Spleen (tissue), 11 donors: ENCODE data around the gene SPEN. TPM values are rescaled to one million over a fixed set of nuclear protein-coding genes. Genes with fewer than 3 reads are reported as not detected.

Experiments
- DNase-seq: peaks from one replicate; pipeline ENCODE4 v3.0.0-alpha.2; 2020
- H3K27ac ChIP-seq, 8 donors: fragments of 200-600 bp; sonication (generic) in 7 of 8; 1 replicate in 4 of 8; 2 replicates in 4 of 8; pipeline versions ENCODE4 v1.5.0 to v1.8.0; 2016 to 2021; ENCODE audit warnings: inconsistent platforms in 4 of 8, mild to moderate bottlenecking in 4 of 8, moderate library complexity in 1 of 8
- H3K27me3 ChIP-seq, 7 donors: fragments of 200-600 bp; sonication (generic) in 6 of 7; replicated peaks in 1 of 7; 1 replicate in 4 of 7; 2 replicates in 3 of 7; pipeline versions ENCODE4 v1.5.0 to v1.8.0; 2016 to 2021; ENCODE audit warnings: inconsistent platforms in 3 of 7, mild to moderate bottlenecking in 1 of 7
- H3K36me3 ChIP-seq, 6 donors: fragments of 200-600 bp; sonication (generic) in 5 of 6; 1 replicate in 4 of 6; 2 replicates in 2 of 6; pipeline versions ENCODE4 v1.5.0 to v1.8.0; 2016 to 2021; ENCODE audit warnings: inconsistent platforms in 2 of 6
- H3K4me1 ChIP-seq, 6 donors: fragments of 200-600 bp; sonication (generic) in 5 of 6; 1 replicate in 3 of 6; 2 replicates in 3 of 6; pipeline versions ENCODE4 v1.5.0 to v1.8.0; 2016 to 2021; ENCODE audit warnings: inconsistent platforms in 3 of 6
- H3K4me3 ChIP-seq, 8 donors: fragments of 200-600 bp; sonication (generic) in 7 of 8; 1 replicate in 4 of 8; 2 replicates in 4 of 8; pipeline versions ENCODE4 v1.5.0 to v1.8.0; 2016 to 2021; ENCODE audit warnings: inconsistent platforms in 4 of 8, mild to moderate bottlenecking in 4 of 8, moderate library complexity in 2 of 8
- H3K9me3 ChIP-seq, 8 donors: fragments of 200-600 bp; sonication (generic) in 7 of 8; 1 replicate in 4 of 8; 2 replicates in 4 of 8; pipeline versions ENCODE4 v1.5.0 to v1.8.0; 2016 to 2021; ENCODE audit warnings: inconsistent platforms in 4 of 8
- POLR2A ChIP-seq, 3 donors: fragments of 450-650 bp; IDR thresholded peaks; one replicate each; pipeline ENCODE4 v1.5.1; 2017; ENCODE audit warnings: antibody characterized with exemption in 3 of 3, mild to moderate bottlenecking in 1 of 3
- POLR2AphosphoS5 ChIP-seq, 3 donors: sonication (generic); formaldehyde crosslinking; IDR thresholded peaks; one replicate each; pipeline ENCODE4 v1.5.1; 2017; ENCODE audit warnings: antibody characterized with exemption in 3 of 3
- WGBS, 5 donors: extraction: QIAGEN DNeasy Blood & Tissue Kit in 3 of 5; methylation state at CpG; one replicate each; pipeline versions ENCODE4 v1.1.5 to v1.1.7; 2013 to 2018; 5-methylcytosine and 5-hydroxymethylcytosine counted together
- intact Hi-C: fragments of 100-400 bp; cut with DNase I; formaldehyde crosslinking; loops from one replicate; pipeline ENCODE4 v1.15.0; 2023; ENCODE audit warnings: low total_unique reads
- polyA plus RNA-seq, 3 donors: library from polyadenylated mRNA; stranded (reverse); fragments of 200-250 nt; gene quantifications; one replicate each; pipeline ENCODE4 v1.2.1, GENCODE V29; 2013
- total RNA-seq, 7 donors: library from RNA; depleted of rRNA in 3 of 7; stranded (reverse); fragments of >200 nt in 3 of 7; fragmentation: NEBNext Ultra II Directional in 4 of 7; extraction: Animal tissue kit (Norgen Biotek cat#: 25700) in 4 of 7; gene quantifications; one replicate each; pipeline versions ENCODE4 v1.1.0 to v1.2.1, GENCODE V29; 2016 to 2021
- TF ChIP-seq, protein P1 (sequence below), 11 experiments: fragments of 200-600 bp in 7 of 11; fragments of 450-650 bp in 4 of 11; sonication (generic) in 4 of 11; IDR thresholded peaks in 8 of 11; conservative IDR thresholded peaks in 3 of 11; 1 replicate in 7 of 11; 2 replicates in 4 of 11; pipeline versions ENCODE4 v1.4.0 to v1.8.0; 2016 to 2021; ENCODE audit warnings: antibody characterized with exemption in 11 of 11, inconsistent platforms in 4 of 11, mild to moderate bottlenecking in 1 of 11
- donor health status: healthy with polysubstance abuse.
- donor health status: DM: no; HTN: no; CAD: no; lungs with moderate emphysema.
- donor health status: DM: no; HTN: no; CAD: no.
- donor health status: Bipolar disorder and iron deficiency.
- donor health status: healthy.
- donor health status: DM: no; HTN: no; CAD: no.
- donor health status: DM: yes; HTN: yes; CAD: no.

SPEN gene
- total and polyA plus RNA-seq, 10 donors: 8.0 to 75.9 (median 58.4) TPM

- intact Hi-C loops: no loop called here
- peaks cover 0 to 24% (median 14%) of the 10 kb centered on the region in 6 donors for H3K36me3 ChIP-seq
- H3K27ac ChIP-seq: no peak overlapping the region
- 92 to 100% (median 98%) methylated on average over 2 of the region's 2 CpGs for WGBS, 5 donors
- H3K27me3 ChIP-seq: no peaks in the 10 kb centered on the region
- TF ChIP-seq, protein P1, sequence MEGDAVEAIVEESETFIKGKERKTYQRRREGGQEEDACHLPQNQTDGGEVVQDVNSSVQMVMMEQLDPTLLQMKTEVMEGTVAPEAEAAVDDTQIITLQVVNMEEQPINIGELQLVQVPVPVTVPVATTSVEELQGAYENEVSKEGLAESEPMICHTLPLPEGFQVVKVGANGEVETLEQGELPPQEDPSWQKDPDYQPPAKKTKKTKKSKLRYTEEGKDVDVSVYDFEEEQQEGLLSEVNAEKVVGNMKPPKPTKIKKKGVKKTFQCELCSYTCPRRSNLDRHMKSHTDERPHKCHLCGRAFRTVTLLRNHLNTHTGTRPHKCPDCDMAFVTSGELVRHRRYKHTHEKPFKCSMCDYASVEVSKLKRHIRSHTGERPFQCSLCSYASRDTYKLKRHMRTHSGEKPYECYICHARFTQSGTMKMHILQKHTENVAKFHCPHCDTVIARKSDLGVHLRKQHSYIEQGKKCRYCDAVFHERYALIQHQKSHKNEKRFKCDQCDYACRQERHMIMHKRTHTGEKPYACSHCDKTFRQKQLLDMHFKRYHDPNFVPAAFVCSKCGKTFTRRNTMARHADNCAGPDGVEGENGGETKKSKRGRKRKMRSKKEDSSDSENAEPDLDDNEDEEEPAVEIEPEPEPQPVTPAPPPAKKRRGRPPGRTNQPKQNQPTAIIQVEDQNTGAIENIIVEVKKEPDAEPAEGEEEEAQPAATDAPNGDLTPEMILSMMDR (IDR thresholded peaks at IDR 0.05 in 8 of 11, conservative IDR thresholded peaks at IDR 0.05 in 3 of 11): no peak
- no peak for TF ChIP-seq POLR2AphosphoS5 (IDR thresholded peaks at IDR 0.05)
- TF ChIP-seq POLR2A (IDR thresholded peaks at IDR 0.05): no peak
- no peaks in the 10 kb centered on the region for H3K9me3 ChIP-seq
- H3K4me3 ChIP-seq: no peak overlapping the region
- no peak for DNase-seq
- peaks cover 3 to 92% (median 43%) of the 10 kb centered on the region in 6 donors for H3K4me1 ChIP-seq
Measured at GRCh38 chr1:15869413-15869812, 21.9 kb downstream of the SPEN start.

GRCh38 chr1:15870421-15870820 is 22.9 kb downstream of the SPEN start:
- TF ChIP-seq POLR2AphosphoS5 (IDR thresholded peaks at IDR 0.05): no peak
- TF ChIP-seq, protein P1 (IDR thresholded peaks at IDR 0.05 in 8 of 11, conservative IDR thresholded peaks at IDR 0.05 in 3 of 11): no peak
- TF ChIP-seq POLR2A (IDR thresholded peaks at IDR 0.05): no peak
- H3K36me3 ChIP-seq: peaks cover 0 to 30% (median 14%) of the 10 kb centered on the region in 6 donors
- WGBS, 5 donors: 58 to 89% (median 72%) methylated on average over 1 of the region's 1 CpG

DNA sequence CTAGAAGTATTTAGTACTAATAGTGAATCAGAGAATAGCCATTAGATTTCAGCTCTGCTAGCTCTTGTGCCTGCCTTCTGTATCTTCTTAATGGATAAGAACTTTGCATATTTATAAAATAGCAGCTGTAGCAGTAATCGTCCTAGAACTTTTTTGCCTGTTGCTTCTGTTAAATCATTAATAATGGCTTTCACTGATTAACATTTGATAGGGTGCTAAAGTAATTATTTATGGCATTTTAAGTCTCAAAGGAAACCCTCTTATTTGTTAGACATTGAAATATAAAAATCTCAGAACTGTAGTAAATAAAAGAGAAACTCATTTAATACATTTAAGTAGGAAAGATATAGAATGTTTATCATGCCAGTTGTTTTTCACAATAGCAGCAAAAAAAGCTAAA is 27.0 kb downstream of the SPEN start:
- Histone ChIP-seq H3K4me1 (peaks cover 14 to 93% (median 33%) of the 10 kb centered on the region in 6 donors), H3K36me3 (peaks cover 3 to 56% (median 25%) of the 10 kb centered on the region in 6 donors), H3K27ac (no peak overlapping the region), H3K4me3 (no peak overlapping the region), H3K27me3 (no peaks in the 10 kb centered on the region), H3K9me3 (no peaks in the 10 kb centered on the region)
- 61 to 83% (median 71%) methylated on average over 1 of the region's 1 CpG for WGBS, 5 donors
- intact Hi-C loops: no loop called here
- TF ChIP-seq POLR2A (IDR thresholded peaks at IDR 0.05) (no peak), POLR2AphosphoS5 (IDR thresholded peaks at IDR 0.05) (no peak)
- TF ChIP-seq, protein P1 (IDR thresholded peaks at IDR 0.05 in 8 of 11, conservative IDR thresholded peaks at IDR 0.05 in 3 of 11): no peak
- no peak for DNase-seq

More at GRCh38 chr1:15870421-15870820, 22.9 kb downstream of the SPEN start:
- no peak overlapping the region for H3K27ac ChIP-seq
- intact Hi-C loops: no loop called here
- no peak overlapping the region for H3K4me3 ChIP-seq
- H3K4me1 ChIP-seq: peaks cover 11 to 90% (median 45%) of the 10 kb centered on the region in 6 donors
- DNase-seq: no peak
- no peaks in the 10 kb centered on the region for H3K27me3 ChIP-seq
- no peaks in the 10 kb centered on the region for H3K9me3 ChIP-seq

DNA sequence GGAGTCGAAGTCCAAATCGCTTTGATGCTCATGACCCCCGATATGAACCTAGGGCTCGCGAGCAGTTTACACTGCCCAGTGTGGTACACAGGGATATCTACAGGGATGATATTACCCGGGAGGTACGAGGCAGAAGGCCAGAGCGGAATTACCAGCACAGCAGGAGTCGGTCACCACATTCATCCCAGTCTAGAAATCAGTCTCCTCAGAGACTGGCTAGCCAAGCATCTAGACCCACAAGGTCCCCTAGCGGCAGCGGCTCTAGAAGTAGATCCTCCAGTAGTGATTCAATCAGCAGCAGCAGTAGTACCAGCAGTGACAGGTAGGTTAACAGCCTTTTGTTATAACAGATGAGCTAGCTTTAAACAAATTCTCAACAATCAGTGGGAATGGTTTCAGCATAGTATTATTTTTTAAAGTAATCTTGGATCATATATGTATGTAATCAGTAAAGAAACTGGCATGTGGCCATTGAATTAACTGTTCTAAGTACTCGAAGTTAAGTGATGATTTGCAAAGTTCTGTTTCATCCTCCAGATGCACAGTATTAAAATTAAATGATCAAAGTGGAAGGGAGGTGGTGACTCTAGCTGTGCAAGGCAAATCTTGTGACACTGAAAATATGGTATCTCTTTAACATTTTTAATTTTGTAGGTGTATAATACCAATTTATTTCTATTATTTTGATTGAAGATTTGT is 29.0 kb downstream of the SPEN start:
- intact Hi-C loops: no loop called here
- Histone ChIP-seq H3K4me3 (no peak overlapping the region), H3K9me3 (no peaks in the 10 kb centered on the region), H3K36me3 (peaks cover 3 to 71% (median 26%) of the 10 kb centered on the region in 6 donors), H3K27me3 (no peaks in the 10 kb centered on the region), H3K4me1 (peaks cover 4 to 90% (median 27%) of the 10 kb centered on the region in 6 donors), H3K27ac (no peak overlapping the region)
- 91 to 96% (median 94%) methylated on average over 12 of the region's 12 CpGs for WGBS, 5 donors
- TF ChIP-seq POLR2A (IDR thresholded peaks at IDR 0.05) (no peak), POLR2AphosphoS5 (IDR thresholded peaks at IDR 0.05) (no peak)
- TF ChIP-seq, protein P1 (IDR thresholded peaks at IDR 0.05 in 8 of 11, conservative IDR thresholded peaks at IDR 0.05 in 3 of 11): no peak
- DNase-seq: no peak
